GM21367 (cell line): ENCODE data around the gene TNNI3K.
A peak's percentile ranks its signal among the peaks of the same experiment; 100 is the strongest.

Source experiments
- ATAC-seq: cut with Tn5 transposase; IDR thresholded peaks from one replicate; pipeline ENCODE4 v1.9.1; 2021; ENCODE audit not compliant: unreplicated experiment

Gene TNNI3K

GRCh38 chr1:74431531-74431930 lies 196.3 kb downstream of the TNNI3K start:
- ATAC-seq, result no peak

- no peak for ATAC-seq
Observed at GRCh38 chr1:74432325-74432724, 197.1 kb downstream of the TNNI3K start.

- no peak for ATAC-seq
Observed at GRCh38 chr1:74434321-74434720, 199.1 kb downstream of the TNNI3K start.

GRCh38 chr1:74436078-74436477 lies 200.9 kb downstream of the TNNI3K start:
- ATAC-seq, result no peak

- ATAC-seq, result no peak
Observed at GRCh38 chr1:74437035-74437434, 201.8 kb downstream of the TNNI3K start.

DNA sequence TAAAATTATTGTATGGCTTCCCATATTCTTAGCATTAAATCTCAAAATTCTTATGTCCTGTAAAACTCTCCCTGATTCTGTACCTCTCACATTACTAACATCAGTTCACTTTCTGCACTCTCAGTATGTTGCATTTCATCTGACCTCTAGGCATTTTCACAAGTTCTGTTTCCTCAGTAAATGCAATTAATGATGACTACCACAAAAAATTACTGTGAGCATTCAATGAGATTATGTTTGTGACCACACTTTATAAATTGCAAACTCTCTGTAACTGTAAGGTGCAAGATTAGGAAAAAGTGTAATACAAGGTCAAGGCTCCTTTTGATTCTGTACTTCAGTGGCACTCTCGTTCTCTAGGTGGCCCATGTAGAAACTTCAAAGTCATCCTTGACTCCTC lies 216.8 kb downstream of the TNNI3K start:
- no peak for ATAC-seq

- ATAC-seq, result no peak
Observed at GRCh38 chr1:74453277-74453676, 218.1 kb downstream of the TNNI3K start.

GRCh38 chr1:74455390-74455789 lies 220.2 kb downstream of the TNNI3K start:
- no peak for ATAC-seq

- no peak for ATAC-seq
Observed at GRCh38 chr1:74457253-74457652, 222.1 kb downstream of the TNNI3K start.

DNA sequence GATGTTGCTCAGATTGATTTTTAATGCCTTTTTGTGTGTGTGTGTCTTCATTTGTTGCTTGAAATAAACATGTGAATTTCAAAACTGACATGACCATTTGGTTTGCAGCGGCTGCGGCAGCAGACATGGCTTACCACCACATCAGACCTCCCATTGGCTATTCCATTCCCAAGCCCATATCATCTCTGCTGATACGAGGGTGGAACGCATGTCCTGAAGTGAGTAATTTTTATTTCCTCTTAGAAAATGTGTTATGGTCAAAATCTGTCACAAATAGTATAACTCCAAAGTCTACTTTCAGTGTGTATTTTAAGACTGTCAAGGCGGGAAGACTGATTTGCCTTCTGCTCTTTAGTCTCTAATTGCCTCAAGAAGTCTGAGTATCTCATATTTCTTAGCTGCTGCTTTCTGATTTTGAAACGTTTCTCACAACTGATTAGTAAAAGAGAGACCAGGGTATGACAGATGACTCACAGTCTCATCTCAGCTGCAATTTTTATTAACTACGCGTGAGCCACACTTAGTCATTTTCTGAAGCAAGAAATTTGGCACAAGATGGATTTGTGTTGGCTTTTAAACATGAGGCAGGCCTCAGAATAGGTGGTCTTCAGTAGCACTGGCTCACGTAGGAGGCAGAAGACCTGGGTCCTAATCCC lies 228.3 kb downstream of the TNNI3K start:
- ATAC-seq, result peak; percentile 86

DNA sequence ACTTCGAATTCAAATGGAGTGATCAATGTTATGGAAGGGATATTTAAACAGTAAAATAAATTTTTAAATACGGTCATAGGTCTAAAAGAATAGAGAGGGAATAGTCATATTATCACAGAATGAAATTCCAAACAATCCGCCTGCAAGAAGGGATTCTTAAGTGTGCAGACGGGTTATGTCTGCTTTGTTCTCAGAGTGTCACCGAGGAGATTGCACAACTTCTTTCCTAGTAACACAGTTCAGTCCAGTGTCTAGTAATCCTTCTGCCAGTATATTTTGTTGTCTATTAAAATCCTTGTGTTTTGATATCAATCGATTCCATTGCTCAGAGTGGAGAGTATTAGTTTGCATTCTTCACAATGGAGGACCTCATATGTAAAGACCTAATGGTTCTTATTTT lies 228.8 kb downstream of the TNNI3K start:
- no peak for ATAC-seq

- no peak for ATAC-seq
Observed at GRCh38 chr1:74465193-74465681, 230.1 kb downstream of the TNNI3K start.

DNA sequence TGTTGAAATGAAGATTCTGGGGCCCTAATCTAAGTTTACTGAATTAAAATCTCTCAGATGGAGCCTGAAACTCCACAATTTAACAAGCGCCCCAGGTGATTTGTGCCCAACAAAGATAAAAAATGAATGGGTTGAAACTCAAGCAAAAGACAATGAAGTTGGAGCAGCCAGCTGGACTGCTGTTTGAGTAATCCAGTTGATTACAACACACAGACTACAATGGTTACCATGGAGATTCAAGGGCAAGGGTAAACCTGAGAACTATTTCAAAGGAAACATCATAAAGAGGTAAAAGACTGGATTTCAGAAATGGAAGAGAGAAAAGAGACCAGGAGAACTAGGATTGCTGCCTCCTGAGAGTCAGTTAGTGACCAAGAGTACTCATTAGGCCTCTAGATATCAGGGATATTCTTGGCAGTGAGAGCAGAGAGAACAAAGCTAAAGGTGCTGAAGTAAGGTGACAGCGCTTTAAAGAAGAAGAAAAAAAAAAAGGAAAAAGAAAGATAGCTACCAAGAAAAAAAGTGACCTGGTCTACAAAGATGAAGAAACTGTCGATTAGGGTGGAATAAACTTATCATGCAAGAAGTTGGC lies 232.7 kb downstream of the TNNI3K start:
- ATAC-seq, result no peak

GRCh38 chr1:74468982-74469603 lies 233.9 kb downstream of the TNNI3K start:
- ATAC-seq, result no peak

DNA sequence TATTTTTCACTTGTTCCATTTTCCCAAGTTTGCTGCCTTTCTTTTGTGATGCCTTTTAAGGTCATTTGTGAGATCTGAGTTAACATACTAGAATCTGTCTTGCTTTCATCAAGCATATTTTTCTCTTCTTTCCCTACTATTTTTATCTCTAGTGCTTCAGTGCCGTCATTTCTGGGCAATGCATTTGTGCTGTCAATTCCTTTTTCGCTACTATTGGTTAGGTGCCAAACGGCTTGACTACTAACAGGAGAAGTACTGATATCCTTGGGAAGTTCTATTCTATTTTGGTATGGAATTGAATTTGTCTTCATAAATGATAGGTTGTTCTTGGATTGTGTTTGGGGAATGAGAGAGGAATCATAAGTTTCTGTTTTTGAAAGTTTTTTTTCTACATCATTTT lies 235.1 kb downstream of the TNNI3K start:
- no peak for ATAC-seq

- no peak for ATAC-seq
Observed at GRCh38 chr1:74470936-74471335, 235.7 kb downstream of the TNNI3K start.

- no peak for ATAC-seq
Observed at GRCh38 chr1:74471470-74471869, 236.3 kb downstream of the TNNI3K start.

DNA sequence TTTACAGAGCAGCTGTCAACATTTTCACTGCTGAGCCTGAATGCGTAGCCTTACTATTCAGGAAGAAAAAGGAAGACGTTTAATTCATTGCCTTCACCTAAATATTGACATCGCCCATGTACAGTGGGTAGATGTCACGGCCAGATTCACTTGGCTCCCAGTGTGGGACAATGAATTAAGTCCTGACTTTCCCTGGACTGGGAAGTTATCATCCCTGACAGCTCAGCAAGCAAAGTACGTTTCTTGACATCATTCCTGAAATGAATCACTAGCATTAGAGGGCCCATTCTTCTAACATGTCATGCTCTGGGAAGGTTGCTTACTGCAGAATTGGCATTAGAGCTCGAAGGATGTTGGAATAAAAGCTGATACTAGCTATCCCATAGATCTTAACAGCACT lies 239.4 kb downstream of the TNNI3K start:
- no peak for ATAC-seq

GRCh38 chr1:74478979-74479378 lies 243.8 kb downstream of the TNNI3K start:
- ATAC-seq, result no peak

- no peak for ATAC-seq
Observed at GRCh38 chr1:74480068-74480467, 244.9 kb downstream of the TNNI3K start.

DNA sequence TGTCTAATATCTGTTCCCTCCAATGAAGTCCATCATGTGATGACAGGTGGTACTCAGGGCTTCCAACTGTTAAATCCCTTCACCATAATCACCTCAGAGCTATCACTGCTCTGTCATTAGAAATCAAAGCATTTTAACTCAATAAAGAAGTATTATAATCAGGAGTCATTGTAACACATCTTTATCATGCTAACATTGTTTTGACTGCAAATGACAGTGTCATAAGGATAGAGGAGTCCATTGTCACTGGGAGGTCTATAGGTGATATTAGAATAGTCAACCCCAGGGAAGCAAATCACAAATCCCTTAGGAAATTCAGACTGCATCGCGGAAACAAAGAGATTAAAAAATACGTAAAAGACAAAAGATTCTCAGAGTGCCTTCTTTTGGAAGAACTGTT lies 246.4 kb downstream of the TNNI3K start:
- no peak for ATAC-seq

DNA sequence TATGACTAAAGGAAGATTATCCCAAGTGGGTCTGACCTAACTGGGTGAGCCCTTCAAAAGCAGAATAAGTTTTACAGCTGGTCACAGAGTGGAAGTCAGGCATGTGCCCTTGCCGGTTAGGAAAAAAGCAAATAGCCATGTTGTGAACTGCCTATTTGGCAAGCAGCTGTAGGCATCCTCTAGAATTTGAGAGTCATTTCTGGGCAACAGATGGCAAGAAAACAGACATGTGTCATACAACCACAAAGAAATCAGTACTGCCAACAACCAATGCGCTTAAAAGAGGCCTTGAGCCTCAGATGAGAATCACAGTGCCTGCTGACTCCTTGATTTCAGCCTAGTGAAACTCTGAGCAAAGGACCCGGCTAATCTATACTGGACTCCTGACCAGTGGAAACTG lies 250.4 kb downstream of the TNNI3K start:
- no peak for ATAC-seq
